ENCODE measurements around the gene KLHDC10.

KLHDC10 gene

DNA sequence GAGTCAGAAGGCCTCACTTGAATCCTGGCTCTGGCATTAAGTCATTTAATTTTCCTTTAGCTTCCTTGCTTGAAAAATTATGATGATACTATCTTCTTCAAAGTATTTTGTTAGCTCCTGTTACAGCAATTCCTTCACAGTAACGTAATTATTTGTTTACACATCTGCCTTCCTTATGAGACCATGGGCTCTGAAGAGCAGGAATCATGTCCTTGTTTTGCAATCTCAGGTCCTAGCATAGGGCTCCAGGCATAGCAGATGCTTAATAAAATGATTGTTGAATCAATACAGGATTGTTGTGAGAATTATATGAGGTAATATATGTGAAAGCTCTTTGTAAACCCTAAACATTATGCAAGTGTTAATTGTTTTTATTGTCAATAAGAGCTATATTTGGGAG is 25.5 kb downstream of the KLHDC10 start:
- no peak for DNase-seq (ENCODE audit: low read depth)
- H3K4me3 ChIP-seq (ENCODE audit: low read depth, low read length): no peak overlapping the region
- TF ChIP-seq, protein P1, sequence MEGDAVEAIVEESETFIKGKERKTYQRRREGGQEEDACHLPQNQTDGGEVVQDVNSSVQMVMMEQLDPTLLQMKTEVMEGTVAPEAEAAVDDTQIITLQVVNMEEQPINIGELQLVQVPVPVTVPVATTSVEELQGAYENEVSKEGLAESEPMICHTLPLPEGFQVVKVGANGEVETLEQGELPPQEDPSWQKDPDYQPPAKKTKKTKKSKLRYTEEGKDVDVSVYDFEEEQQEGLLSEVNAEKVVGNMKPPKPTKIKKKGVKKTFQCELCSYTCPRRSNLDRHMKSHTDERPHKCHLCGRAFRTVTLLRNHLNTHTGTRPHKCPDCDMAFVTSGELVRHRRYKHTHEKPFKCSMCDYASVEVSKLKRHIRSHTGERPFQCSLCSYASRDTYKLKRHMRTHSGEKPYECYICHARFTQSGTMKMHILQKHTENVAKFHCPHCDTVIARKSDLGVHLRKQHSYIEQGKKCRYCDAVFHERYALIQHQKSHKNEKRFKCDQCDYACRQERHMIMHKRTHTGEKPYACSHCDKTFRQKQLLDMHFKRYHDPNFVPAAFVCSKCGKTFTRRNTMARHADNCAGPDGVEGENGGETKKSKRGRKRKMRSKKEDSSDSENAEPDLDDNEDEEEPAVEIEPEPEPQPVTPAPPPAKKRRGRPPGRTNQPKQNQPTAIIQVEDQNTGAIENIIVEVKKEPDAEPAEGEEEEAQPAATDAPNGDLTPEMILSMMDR (IDR thresholded peaks at IDR 0.05; ENCODE audit: low read depth, low read length, missing control alignments): no peak

DNA sequence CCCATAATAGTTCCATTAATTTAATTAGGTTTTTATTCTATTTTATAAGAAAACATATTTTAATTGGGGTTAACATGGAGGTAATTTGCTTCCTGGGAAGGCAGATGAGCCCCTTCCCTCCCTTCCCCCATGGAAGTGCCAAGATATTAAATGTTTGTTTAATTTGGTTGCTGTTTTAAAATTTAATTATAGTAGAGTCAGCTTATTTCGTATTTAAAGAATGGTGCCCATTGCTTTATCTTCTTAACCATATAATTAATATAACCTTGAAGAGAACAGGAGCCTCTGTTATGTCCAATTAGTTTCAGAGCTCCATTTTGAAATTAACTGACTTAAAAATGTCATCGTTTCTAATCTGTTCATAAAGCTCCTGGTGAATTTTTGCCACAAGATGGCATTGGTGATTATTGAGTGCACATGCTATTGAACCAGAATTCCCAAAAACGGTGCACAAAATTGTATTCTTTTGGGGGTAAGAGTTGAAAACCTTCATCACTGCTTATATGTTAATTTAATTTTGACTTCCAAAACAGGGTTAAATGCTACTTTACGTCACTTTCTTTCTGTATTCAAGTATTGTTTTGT is 26.0 kb downstream of the KLHDC10 start:
- TF ChIP-seq, protein P1 (IDR thresholded peaks at IDR 0.05; ENCODE audit: low read depth, low read length, missing control alignments): no peak
- H3K4me3 ChIP-seq (ENCODE audit: low read depth, low read length): no peak overlapping the region
- DNase-seq (ENCODE audit: low read depth): no peak

DNA sequence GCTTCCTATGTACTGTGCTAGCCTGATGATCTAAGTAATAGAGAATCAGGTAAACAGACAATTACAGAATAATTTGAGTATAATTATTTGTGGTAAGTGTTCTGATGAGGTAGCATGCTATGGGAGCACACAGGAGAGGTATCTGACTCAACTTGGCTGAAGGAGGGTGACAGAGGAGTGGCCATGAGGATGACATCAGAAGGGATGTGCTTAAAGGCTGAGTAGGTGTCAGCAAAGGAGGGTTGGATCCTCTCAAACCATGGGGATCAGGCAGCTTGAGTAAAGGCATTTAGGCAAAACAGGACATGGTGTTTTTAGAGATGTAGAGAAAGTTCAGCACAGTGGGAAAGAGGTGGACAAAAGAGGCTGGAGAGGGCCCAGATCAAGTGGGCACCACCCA is 29.0 kb downstream of the KLHDC10 start:
- TF ChIP-seq, protein P1 (IDR thresholded peaks at IDR 0.05; ENCODE audit: low read depth, low read length, missing control alignments): no peak
- H3K4me3 ChIP-seq (ENCODE audit: low read depth, low read length): no peak overlapping the region
- DNase-seq (ENCODE audit: low read depth): no peak

DNA sequence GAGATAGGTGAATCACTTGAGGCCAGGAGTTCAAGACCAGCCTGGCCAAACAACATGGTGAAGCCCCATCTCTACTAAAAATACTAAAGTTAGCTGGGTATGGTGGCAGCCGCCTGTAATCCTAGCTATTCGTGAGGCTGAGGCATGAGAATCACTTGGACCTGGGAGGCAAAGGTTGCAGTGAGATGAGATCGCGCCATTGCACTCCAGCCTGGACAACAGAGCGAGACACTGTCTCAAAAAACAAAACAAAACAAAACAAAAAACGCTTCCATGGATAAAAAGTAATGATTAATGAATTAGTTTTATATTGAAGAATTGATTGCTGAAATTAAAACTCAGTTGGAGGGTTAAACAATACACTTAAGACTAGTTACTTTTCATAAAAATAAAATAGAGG is 32.3 kb downstream of the KLHDC10 start:
- TF ChIP-seq, protein P1 (IDR thresholded peaks at IDR 0.05; ENCODE audit: low read depth, low read length, missing control alignments): no peak
- DNase-seq (ENCODE audit: low read depth): no peak
- no peak overlapping the region for H3K4me3 ChIP-seq (ENCODE audit: low read depth, low read length)

DNA sequence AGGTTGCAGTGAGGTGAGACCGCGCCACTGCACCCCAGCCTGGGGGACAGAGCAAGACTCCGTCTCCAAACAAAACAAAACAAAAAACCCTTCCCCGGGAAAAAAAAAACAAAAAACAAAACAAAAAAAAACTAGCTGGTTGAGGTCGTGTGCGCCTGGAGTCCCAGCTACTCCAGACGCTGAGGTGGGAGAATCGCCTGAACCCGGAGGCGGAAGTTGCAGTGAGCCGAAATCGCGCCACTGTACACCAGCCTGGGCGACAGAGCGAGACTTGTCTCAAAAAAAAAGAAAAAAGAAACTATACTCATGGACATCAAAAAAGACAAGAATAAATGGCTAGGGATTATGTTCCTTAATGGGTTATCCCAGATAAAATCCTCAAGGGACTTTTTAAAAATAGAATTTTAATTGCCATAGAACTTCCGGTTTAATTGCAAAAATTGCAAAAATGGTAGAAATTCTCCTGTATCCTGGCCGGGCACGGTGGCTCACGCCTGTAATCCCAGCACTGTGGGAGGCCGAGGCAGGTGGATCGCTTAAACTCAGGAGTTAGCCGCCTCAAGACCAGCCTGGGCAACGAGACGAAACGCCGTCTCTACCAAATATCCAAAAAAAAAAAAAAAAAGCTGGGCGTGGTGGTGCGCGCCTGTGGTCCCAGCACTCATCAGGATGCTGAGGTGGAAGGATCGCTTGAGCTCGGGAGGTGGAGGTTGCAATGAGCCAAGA is 37.8 kb downstream of the KLHDC10 start:
- TF ChIP-seq, protein P1 (IDR thresholded peaks at IDR 0.05; ENCODE audit: low read depth, low read length, missing control alignments): no peak
- DNase-seq (ENCODE audit: low read depth): no peak
- no peak overlapping the region for H3K4me3 ChIP-seq (ENCODE audit: low read depth, low read length)

DNA sequence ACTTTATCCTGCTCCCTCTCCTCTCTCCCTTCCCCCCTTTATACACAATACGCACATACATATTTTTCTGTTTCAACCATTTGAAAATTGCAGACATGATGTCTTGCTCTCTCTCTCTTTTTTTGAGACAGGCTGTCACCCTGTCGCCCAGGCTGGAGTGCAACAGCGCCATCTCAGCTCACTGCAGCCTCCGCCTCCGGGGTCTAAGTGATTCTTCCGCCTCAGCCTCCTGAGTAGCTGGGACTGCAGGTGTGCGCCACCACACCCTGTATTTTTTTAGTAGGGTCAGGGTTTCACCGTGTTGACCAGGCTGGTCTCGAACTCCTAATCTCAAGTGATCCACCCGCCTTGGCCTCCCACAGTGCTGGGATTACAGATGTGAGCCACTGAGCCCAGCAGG is 38.5 kb downstream of the KLHDC10 start:
- H3K4me3 ChIP-seq (ENCODE audit: low read depth, low read length): no peak overlapping the region
- DNase-seq (ENCODE audit: low read depth): no peak
- TF ChIP-seq, protein P1 (IDR thresholded peaks at IDR 0.05; ENCODE audit: low read depth, low read length, missing control alignments): no peak

DNA sequence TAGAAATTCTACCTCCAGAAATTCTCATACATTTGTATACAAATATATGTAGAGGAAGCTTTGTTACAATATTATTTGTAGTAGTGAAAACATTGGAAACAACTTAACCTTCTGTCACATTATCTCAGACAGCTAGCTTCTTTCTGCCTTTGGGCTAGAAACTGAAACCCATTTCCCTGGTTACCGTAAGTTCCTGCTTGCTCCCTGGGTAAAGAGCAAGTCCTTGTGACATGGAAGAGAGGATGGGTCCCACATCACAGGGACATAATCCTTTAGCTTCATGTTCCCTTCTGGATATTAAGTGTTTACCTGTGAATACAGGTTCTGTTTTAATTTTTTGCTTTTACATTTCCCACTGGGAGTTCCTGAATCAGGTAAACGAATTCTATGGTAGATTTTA is 41.8 kb downstream of the KLHDC10 start:
- no peak overlapping the region for H3K4me3 ChIP-seq (ENCODE audit: low read depth, low read length)
- TF ChIP-seq, protein P1 (IDR thresholded peaks at IDR 0.05; ENCODE audit: low read depth, low read length, missing control alignments): no peak
- no peak for DNase-seq (ENCODE audit: low read depth)
